HCT116 (cell line): ENCODE data around the gene ECI2.

ENCODE experiments used
- CEBPB ChIP-seq: IDR thresholded peaks from 2 replicates; pipeline ENCODE4 v1.6.1; 2012; ENCODE audit warnings: low read depth
- EZH2 ChIP-seq: fragments of 200-600 bp; sonication (generic); IDR thresholded peaks from 2 replicates; pipeline ENCODE4 v1.6.1; 2017; ENCODE audit warnings: antibody characterized with exemption, mixed run types
- EZH2phosphoT487 ChIP-seq: fragments of 200-600 bp; IDR thresholded peaks from 2 replicates; pipeline ENCODE4 v1.6.1; 2018; ENCODE audit warnings: antibody characterized with exemption, borderline replicate concordance
- POLR2A ChIP-seq: IDR thresholded peaks from 2 replicates; pipeline ENCODE4 v1.7.0; 2011; ENCODE audit warnings: borderline replicate concordance; ENCODE audit not compliant: insufficient read depth, insufficient read length; ENCODE audit errors: extremely low read depth
- POLR2AphosphoS5 ChIP-seq: IDR thresholded peaks from 2 replicates; pipeline ENCODE4 v1.6.1; 2011; ENCODE audit warnings: mild to moderate bottlenecking, low read depth, low read length, moderate library complexity
- SIN3A ChIP-seq: IDR thresholded peaks from 2 replicates; pipeline ENCODE4 v1.6.1; 2012; ENCODE audit warnings: low read depth
- SP1 ChIP-seq: IDR thresholded peaks from 2 replicates; pipeline ENCODE4 v1.6.1; 2012; ENCODE audit warnings: low read depth
- SRF ChIP-seq: IDR thresholded peaks from 2 replicates; pipeline ENCODE4 v1.6.1; 2012; ENCODE audit warnings: low read depth
- YY1 ChIP-seq: IDR thresholded peaks from 2 replicates; pipeline ENCODE4 v1.6.1; 2011; ENCODE audit warnings: low read length, low read depth, moderate library complexity, mild to moderate bottlenecking; ENCODE audit not compliant: insufficient replicate concordance; ENCODE audit errors: extremely low read depth
- ZFX ChIP-seq: fragments of 450-650 bp; IDR thresholded peaks from 2 replicates; pipeline ENCODE4 v1.6.1; 2017
- TF ChIP-seq, protein P1 (sequence below), 3 experiments: fragments of 200-600 bp in 1 of 3; sonication (generic) in 1 of 3; IDR thresholded peaks in 2 of 3; conservative IDR thresholded peaks in 1 of 3; 2 replicates each; pipeline ENCODE4 v1.5.1; 2012 to 2017; ENCODE audit warnings: low read depth in 2 of 3, low read length in 2 of 3, antibody characterized with exemption in 1 of 3, borderline replicate concordance in 1 of 3, control low read depth in 1 of 3, mild to moderate bottlenecking in 1 of 3, mixed read lengths in 1 of 3, mixed run types in 1 of 3, moderate library complexity in 1 of 3; ENCODE audit not compliant: insufficient read depth in 1 of 3
- TF ChIP-seq, protein P2 (sequence below): IDR thresholded peaks from 2 replicates; pipeline ENCODE4 v1.6.1; 2012
- TF ChIP-seq, protein P3 (sequence below): IDR thresholded peaks from 2 replicates; pipeline ENCODE4 v1.6.1; 2012; ENCODE audit warnings: low read depth
- TF ChIP-seq, protein P4 (sequence below): IDR thresholded peaks from 2 replicates; pipeline ENCODE4 v1.6.1; 2012

DNA sequence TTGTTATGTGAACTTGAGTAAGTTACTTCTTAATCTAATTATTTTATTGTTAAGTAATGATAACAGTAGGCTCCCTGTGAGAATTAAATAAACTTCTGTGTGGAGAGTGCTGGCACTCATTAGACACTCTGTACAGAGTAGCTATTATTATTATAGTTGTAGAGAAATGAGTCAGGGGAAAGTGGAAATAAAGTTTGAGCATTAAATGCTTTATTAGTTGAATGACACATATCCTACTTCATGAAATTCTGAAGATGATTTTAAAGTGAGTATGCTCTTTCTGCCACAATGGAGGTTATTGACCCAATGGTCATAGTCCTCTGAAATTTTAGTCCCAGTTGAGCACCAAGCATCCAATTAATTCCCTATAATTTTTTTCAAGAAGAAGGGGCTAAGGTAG is 5.9 kb downstream of the ECI2 start:
- no peak for TF ChIP-seq POLR2A
- TF ChIP-seq, protein P1, sequence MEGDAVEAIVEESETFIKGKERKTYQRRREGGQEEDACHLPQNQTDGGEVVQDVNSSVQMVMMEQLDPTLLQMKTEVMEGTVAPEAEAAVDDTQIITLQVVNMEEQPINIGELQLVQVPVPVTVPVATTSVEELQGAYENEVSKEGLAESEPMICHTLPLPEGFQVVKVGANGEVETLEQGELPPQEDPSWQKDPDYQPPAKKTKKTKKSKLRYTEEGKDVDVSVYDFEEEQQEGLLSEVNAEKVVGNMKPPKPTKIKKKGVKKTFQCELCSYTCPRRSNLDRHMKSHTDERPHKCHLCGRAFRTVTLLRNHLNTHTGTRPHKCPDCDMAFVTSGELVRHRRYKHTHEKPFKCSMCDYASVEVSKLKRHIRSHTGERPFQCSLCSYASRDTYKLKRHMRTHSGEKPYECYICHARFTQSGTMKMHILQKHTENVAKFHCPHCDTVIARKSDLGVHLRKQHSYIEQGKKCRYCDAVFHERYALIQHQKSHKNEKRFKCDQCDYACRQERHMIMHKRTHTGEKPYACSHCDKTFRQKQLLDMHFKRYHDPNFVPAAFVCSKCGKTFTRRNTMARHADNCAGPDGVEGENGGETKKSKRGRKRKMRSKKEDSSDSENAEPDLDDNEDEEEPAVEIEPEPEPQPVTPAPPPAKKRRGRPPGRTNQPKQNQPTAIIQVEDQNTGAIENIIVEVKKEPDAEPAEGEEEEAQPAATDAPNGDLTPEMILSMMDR (IDR thresholded peaks at IDR 0.05 in 2 of 3, conservative IDR thresholded peaks at IDR 0.05 in 1 of 3; ENCODE audit: borderline replicate concordance in 1 of 3, insufficient read depth in 1 of 3, low read depth in 2 of 3, low read length in 2 of 3) = no peak
- TF ChIP-seq POLR2AphosphoS5 = no peak
- TF ChIP-seq, protein P2, sequence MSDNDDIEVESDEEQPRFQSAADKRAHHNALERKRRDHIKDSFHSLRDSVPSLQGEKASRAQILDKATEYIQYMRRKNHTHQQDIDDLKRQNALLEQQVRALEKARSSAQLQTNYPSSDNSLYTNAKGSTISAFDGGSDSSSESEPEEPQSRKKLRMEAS = no peak
- no peak for TF ChIP-seq SRF
- TF ChIP-seq EZH2 = no peak
- no peak for TF ChIP-seq SP1
- no peak for TF ChIP-seq SIN3A
- TF ChIP-seq, protein P3, sequence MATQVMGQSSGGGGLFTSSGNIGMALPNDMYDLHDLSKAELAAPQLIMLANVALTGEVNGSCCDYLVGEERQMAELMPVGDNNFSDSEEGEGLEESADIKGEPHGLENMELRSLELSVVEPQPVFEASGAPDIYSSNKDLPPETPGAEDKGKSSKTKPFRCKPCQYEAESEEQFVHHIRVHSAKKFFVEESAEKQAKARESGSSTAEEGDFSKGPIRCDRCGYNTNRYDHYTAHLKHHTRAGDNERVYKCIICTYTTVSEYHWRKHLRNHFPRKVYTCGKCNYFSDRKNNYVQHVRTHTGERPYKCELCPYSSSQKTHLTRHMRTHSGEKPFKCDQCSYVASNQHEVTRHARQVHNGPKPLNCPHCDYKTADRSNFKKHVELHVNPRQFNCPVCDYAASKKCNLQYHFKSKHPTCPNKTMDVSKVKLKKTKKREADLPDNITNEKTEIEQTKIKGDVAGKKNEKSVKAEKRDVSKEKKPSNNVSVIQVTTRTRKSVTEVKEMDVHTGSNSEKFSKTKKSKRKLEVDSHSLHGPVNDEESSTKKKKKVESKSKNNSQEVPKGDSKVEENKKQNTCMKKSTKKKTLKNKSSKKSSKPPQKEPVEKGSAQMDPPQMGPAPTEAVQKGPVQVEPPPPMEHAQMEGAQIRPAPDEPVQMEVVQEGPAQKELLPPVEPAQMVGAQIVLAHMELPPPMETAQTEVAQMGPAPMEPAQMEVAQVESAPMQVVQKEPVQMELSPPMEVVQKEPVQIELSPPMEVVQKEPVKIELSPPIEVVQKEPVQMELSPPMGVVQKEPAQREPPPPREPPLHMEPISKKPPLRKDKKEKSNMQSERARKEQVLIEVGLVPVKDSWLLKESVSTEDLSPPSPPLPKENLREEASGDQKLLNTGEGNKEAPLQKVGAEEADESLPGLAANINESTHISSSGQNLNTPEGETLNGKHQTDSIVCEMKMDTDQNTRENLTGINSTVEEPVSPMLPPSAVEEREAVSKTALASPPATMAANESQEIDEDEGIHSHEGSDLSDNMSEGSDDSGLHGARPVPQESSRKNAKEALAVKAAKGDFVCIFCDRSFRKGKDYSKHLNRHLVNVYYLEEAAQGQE = no peak
- no peak for TF ChIP-seq YY1
- TF ChIP-seq, protein P4, sequence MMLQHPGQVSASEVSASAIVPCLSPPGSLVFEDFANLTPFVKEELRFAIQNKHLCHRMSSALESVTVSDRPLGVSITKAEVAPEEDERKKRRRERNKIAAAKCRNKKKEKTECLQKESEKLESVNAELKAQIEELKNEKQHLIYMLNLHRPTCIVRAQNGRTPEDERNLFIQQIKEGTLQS = no peak
- TF ChIP-seq CEBPB = no peak
- TF ChIP-seq EZH2phosphoT487 = no peak
- no peak for TF ChIP-seq ZFX
